GM18520 (cell line): ENCODE data around the gene ZNF865.

Experiments
- ATAC-seq: cut with Tn5 transposase; IDR thresholded peaks from one replicate; pipeline ENCODE4 v1.9.1; 2021; ENCODE audit not compliant: unreplicated experiment

The ZNF865 gene

GRCh38 chr19:55603581-55604292, 1.7 kb upstream of the ZNF865 start:
- ATAC-seq, result no peak

GRCh38 chr19:55605207-55605636, 225 bp upstream of the ZNF865 start:
- ATAC-seq, result peak; percentile 55

DNA sequence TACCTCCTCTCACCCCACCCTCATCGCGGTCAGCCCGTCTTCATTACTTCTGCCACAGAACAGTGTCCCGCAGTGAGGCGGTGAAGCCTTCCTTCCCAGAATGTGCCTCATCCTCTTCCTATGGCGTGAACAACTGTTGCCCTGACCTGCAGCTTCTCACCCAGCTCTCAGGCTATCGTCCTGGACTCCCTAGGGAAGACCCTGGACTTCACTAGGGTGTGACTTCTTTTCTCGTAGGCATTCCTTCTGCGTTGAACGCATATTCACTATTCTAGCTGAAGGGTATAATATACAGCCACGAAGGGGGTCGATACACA, 982 bp downstream of the ZNF865 start:
- ATAC-seq, result no peak

- ATAC-seq, result no peak
Measured at GRCh38 chr19:55606817-55607216, 1.4 kb downstream of the ZNF865 start.

DNA sequence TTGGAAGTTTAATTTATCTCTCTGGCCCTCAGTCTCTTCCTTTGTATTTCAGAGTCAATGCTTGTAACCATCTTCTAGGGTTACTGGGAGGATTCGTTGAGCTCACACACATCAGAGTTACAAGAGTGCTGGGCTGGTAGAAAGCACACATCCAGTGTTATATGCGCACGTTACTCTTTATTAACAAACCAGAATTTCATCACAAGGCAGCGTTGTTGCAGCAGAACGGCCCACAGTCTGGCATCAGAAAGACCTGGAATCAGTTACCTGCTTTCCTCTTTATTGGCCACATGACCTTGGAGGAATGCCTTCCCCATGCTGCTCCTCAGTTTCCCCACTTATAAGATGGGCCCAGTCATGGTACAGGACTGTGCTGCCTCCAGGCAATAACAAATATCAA, 3.9 kb downstream of the ZNF865 start:
- ATAC-seq, result no peak

- ATAC-seq, result no peak
Measured at GRCh38 chr19:55611300-55611982, 6.0 kb downstream of the ZNF865 start.

GRCh38 chr19:55611983-55612645, 6.7 kb downstream of the ZNF865 start:
- ATAC-seq, result no peak

- ATAC-seq, result no peak
Measured at GRCh38 chr19:55613396-55613795, 7.9 kb downstream of the ZNF865 start.

DNA sequence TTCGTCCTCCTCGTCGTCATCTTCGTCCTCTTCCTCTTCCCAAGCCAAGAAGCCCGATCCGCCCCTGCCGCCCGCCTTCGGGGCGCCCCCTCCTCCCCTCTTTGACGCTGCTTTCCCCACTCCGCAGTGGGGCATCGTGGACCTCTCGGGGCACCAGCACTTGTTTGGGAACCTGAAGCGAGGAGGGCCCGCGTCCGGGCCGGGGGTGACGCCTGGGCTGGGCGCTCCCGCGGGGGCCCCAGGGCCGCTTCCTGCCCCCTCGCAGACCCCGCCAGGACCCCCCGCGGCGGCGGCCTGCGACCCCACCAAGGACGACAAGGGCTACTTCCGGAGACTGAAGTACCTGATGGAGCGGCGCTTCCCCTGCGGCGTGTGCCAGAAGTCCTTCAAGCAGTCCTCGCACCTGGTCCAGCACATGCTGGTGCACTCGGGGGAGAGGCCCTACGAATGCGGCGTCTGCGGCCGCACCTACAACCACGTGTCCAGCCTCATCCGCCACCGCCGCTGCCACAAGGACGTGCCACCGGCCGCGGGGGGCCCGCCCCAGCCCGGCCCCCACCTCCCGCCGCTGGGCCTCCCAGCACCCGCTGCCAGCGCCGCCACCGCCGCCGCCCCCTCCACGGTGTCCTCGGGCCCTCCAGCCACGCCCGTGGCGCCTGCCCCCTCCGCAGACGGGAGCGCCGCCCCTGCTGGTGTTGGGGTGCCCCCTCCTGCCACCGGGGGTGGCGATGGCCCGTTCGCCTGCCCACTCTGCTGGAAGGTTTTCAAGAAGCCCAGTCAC, 8.7 kb downstream of the ZNF865 start:
- no peak for ATAC-seq

GRCh38 chr19:55614711-55615542, 9.5 kb downstream of the ZNF865 start:
- ATAC-seq, result no peak

DNA sequence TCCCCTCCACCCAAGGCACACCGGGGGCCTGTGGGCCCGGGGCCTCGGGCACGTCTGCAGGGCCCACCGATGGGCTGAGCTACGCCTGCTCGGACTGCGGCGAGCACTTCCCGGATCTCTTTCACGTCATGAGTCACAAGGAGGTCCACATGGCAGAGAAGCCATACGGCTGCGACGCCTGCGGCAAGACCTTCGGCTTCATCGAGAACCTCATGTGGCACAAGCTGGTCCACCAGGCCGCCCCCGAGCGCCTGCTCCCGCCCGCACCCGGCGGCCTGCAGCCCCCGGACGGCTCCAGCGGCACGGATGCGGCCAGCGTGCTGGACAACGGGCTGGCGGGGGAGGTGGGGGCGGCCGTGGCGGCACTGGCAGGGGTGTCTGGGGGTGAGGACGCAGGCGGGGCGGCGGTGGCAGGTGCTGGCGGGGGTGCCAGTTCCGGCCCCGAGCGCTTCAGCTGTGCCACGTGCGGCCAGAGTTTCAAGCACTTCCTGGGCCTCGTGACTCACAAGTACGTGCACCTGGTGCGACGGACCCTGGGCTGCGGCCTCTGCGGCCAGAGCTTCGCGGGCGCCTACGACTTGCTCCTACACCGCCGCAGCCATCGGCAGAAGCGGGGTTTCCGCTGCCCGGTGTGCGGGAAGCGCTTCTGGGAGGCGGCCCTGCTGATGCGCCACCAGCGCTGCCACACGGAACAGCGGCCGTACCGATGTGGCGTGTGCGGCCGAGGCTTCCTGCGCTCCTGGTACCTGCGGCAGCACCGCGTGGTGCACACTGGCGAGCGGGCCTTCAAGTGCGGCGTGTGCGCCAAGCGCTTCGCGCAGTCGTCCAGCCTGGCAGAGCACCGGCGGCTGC, 10.3 kb downstream of the ZNF865 start:
- no peak for ATAC-seq

GRCh38 chr19:55616395-55616875, 11.0 kb downstream of the ZNF865 start:
- ATAC-seq, result no peak

DNA sequence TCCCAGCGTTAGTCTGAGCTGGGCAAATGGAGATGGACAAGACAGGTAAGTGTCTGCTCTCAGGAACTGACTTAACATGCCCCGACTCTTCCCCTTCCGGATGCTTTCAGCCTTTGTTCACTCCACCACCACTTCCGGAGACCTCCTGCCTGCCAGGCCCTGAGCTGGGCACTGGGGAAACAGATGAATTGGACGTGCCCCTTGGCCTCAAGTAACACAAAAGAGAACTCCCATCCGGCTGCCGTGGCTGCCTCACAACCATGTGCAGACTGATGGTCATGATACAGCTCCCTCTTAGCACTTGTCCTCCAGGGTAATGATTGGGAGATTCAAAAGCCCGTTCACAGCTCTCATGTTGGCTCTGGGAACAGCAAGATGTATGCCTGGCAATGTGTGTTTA, 12.0 kb downstream of the ZNF865 start:
- ATAC-seq, result no peak

DNA sequence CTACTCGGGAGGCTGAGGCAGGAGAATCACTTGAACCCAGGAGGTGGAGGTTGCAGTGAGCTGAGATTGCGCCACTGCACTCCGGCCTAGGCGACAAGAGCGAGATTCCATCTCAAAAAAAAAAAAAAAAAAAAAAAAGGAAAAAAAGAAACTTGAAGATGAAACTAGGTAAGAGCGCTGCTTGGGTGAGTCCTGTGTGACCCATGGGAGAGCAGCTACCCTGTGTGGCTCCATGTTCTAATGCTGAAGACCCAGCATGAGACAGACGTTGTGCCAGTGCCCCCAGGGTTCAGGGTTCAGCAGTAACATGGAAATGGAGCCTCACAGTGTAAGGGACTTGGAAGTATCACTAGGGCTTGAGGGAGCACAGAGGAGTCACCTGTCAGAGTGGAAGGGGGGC, 13.0 kb downstream of the ZNF865 start:
- no peak for ATAC-seq

GRCh38 chr19:55619286-55619685, 13.8 kb downstream of the ZNF865 start:
- ATAC-seq, result no peak

DNA sequence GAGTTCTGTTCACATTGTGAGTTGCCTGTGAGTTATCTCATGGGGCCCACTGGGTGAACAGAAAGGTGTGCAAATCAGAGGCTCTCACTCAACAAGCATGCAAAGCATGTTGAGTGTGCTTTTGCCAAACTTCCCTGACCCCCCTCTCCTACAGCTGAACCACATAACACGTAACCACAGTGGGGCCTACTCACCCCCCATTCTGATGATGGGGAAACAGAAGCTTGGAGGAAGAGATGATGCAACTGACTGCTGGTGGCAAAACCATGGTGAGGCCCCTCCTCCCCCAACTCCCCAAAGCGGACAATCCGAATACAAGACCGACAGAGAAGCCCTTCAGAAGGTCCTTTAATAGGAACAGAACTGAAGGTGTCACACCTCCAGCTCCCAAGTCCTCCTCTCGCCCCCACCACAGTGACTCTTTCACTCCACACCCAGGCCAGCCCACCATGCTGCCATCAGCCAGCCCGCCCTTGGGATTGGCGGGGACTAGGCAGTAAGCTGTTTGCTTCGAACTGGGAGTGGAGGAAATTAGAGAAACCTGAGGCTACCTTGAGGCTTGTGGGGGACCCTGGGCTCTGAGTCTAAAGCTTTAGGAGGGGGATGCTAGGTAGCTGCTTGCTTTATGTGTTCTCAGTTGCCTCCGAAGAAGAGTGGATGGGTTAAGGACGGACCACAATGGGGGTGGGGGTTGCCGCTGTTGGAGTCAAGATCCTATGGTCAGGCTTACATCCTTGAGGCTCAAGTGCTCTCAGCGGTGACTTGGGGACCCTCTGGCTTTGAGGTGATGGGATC, 15.2 kb downstream of the ZNF865 start:
- ATAC-seq, result no peak

DNA sequence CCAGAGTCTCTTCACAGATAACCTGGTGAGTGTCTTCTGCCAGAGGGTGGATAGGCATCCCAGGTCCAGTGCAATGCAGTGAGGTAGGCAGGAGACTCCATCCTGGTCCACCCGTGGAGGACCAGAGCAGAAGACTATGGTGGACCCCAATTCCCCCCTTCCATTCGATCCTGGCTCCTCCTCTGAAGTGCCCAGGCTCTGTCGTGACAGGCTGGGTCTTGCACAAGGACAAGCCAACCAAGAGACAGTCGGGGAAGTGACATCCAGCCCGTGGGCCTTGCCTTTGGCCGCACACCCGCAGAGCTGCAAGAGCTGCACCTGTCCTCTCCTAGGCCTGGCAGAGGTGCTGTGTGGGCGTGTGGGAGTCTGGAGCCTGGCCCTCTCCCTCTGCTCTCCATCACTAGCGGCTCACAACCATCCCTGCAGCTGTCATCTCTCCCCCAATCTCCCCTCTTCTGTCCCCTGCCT, 15.8 kb downstream of the ZNF865 start:
- ATAC-seq, result no peak

GRCh38 chr19:55621673-55622231, 16.3 kb downstream of the ZNF865 start:
- no peak for ATAC-seq
